Transverse colon (tissue), 4 donors: ENCODE measurements around the gene TTC38. TPM values are rescaled to one million over a fixed set of nuclear protein-coding genes. Genes with fewer than 3 reads are reported as not detected.

Experiments
- DNase-seq: peaks from one replicate; pipeline ENCODE4 v3.0.0-alpha.2; 2019
- H3K27ac ChIP-seq, 4 donors: fragments of 200-600 bp; sonication (generic); 2 replicates each; pipeline ENCODE4 v1.5.1; 2016 to 2018; ENCODE audit warnings: inconsistent platforms in 4 of 4
- H3K27me3 ChIP-seq: fragments of 200-600 bp; sonication (generic); 2 replicates; pipeline ENCODE4 v1.5.1; 2017; ENCODE audit warnings: inconsistent platforms
- H3K36me3 ChIP-seq, 4 donors: fragments of 200-600 bp; sonication (generic); 2 replicates each; pipeline ENCODE4 v1.5.1; 2017 to 2019; ENCODE audit warnings: inconsistent platforms in 4 of 4
- H3K4me1 ChIP-seq, 4 donors: fragments of 200-600 bp; sonication (generic); 2 replicates each; pipeline ENCODE4 v1.5.1; 2017 to 2020; ENCODE audit warnings: inconsistent platforms in 4 of 4
- H3K4me3 ChIP-seq, 4 donors: fragments of 200-600 bp; sonication (generic); 1 replicate in 1 of 4; 2 replicates in 3 of 4; pipeline versions ENCODE4 v1.5.1 to v1.6.1; 2017 to 2019; ENCODE audit warnings: inconsistent platforms in 4 of 4
- H3K9me3 ChIP-seq, 2 donors: fragments of 200-600 bp; sonication (generic); 2 replicates each; pipeline ENCODE4 v1.5.1; 2017 to 2019; ENCODE audit warnings: inconsistent platforms in 2 of 2
- CTCF ChIP-seq, 5 experiments: fragments of 200-600 bp in 3 of 5; fragments of 450-650 bp in 2 of 5; sonication (generic) in 3 of 5; IDR thresholded peaks; 1 replicate in 2 of 5; 2 replicates in 3 of 5; pipeline ENCODE4 v1.5.1; 2016 to 2017; ENCODE audit warnings: antibody characterized with exemption in 5 of 5, inconsistent platforms in 3 of 5, mild to moderate bottlenecking in 2 of 5, moderate library complexity in 1 of 5
- EP300 ChIP-seq: sonication (generic); formaldehyde crosslinking; IDR thresholded peaks from one replicate; pipeline ENCODE4 v1.6.1; 2017; ENCODE audit warnings: antibody characterized with exemption, low read depth
- POLR2A ChIP-seq: fragments of 450-650 bp; IDR thresholded peaks from one replicate; pipeline ENCODE4 v1.6.1; 2016; ENCODE audit warnings: antibody characterized with exemption, mild to moderate bottlenecking, moderate library complexity
- POLR2AphosphoS5 ChIP-seq, 3 donors: sonication (generic); formaldehyde crosslinking; IDR thresholded peaks; one replicate each; pipeline ENCODE4 v1.6.1; 2016; ENCODE audit warnings: antibody characterized with exemption in 3 of 3
- WGBS, 2 donors: methylation state at CpG; one replicate each; pipeline ENCODE4 v1.1.5; 2018; ENCODE audit warnings: low coverage in 1 of 2; 5-methylcytosine and 5-hydroxymethylcytosine counted together
- in situ Hi-C, 4 donors: fragments of 200-750 bp; cut with MboI; loops; one replicate each; pipeline versions ENCODE4 v1.15.0 to v1.15.1; 2017; ENCODE audit warnings: low sequenced_read_pairs in 3 of 4, low pct_ligation_motif_present in 1 of 4, low pct_unique_long_range_greater_than_20kb in 1 of 4
- intact Hi-C: fragments of 100-400 bp; cut with DNase I; formaldehyde crosslinking; loops from one replicate; pipeline ENCODE4 v1.15.1; 2023; ENCODE audit warnings: low total_unique reads
- total RNA-seq, 4 donors: library from RNA; depleted of rRNA; stranded (reverse); fragments of >200 nt; gene quantifications; one replicate each; pipeline ENCODE4 v1.1.0, GENCODE V29; 2016

The TTC38 gene
- total RNA-seq, 4 donors from 2014 or later, result 167 to 316 (median 292) TPM

GRCh38 chr22:46287873-46288751 is 20.3 kb downstream of the TTC38 start:
- Histone ChIP-seq H3K36me3 (peaks cover 0 to 37% (median 15%) of the 10 kb centered on the region in 4 donors), H3K27ac (peak overlapping the region; percentile 41 to 59 (median 53)), H3K27me3 (no peaks in the 10 kb centered on the region), H3K9me3 (no peaks in the 10 kb centered on the region), H3K4me3 (peak overlapping the region in 2 of 4 donors; percentile 15 to 28), H3K4me1 (peaks cover 0 to 5% (median 0%) of the 10 kb centered on the region in 4 donors)
- peak; percentile 66 for DNase-seq
- WGBS, 2 donors, result 27 to 69% methylated on average over 3 to 22 of the region's 24 CpGs
- in situ Hi-C loops (no loop called here), intact Hi-C loops (no loop called here)
- no peak for TF ChIP-seq CTCF (IDR thresholded peaks at IDR 0.05)
- TF ChIP-seq POLR2A, result peak; percentile 35
- peak in 2 of 3 donors; percentile 37 to 46 for TF ChIP-seq POLR2AphosphoS5 (IDR thresholded peaks at IDR 0.05)
- TF ChIP-seq EP300, result no peak

GRCh38 chr22:46288846-46289243 is 21.0 kb downstream of the TTC38 start:
- peak overlapping the region in 2 of 4 donors; percentile 41 to 59 for H3K27ac ChIP-seq
- no peak for DNase-seq
- peaks cover 0 to 5% (median 0%) of the 10 kb centered on the region in 4 donors for H3K4me1 ChIP-seq
- no peak overlapping the region for H3K4me3 ChIP-seq
- H3K27me3 ChIP-seq, result no peaks in the 10 kb centered on the region
- intact Hi-C loops, result no loop called here
- in situ Hi-C loops, result no loop called here
- no peak for TF ChIP-seq CTCF (IDR thresholded peaks at IDR 0.05)
- 87% methylated on average over 7 of the region's 7 CpGs; no CpG with 5 or more reads in 1 of the 2 donors for WGBS, 2 donors
- no peaks in the 10 kb centered on the region for H3K9me3 ChIP-seq
- H3K36me3 ChIP-seq, result peaks cover 0 to 32% (median 15%) of the 10 kb centered on the region in 4 donors

- H3K27ac ChIP-seq, result no peak overlapping the region
- H3K27me3 ChIP-seq, result no peaks in the 10 kb centered on the region
- DNase-seq, result no peak
- no peak for TF ChIP-seq POLR2AphosphoS5 (IDR thresholded peaks at IDR 0.05)
- TF ChIP-seq EP300, result no peak
- no peak for TF ChIP-seq POLR2A
- TF ChIP-seq CTCF (IDR thresholded peaks at IDR 0.05), result no peak
- H3K4me1 ChIP-seq, result peaks cover 0 to 5% (median 0%) of the 10 kb centered on the region in 4 donors
- no peaks in the 10 kb centered on the region for H3K9me3 ChIP-seq
- intact Hi-C loops, result no loop called here
- in situ Hi-C loops, result no loop called here
- WGBS, 2 donors, result 87% methylated on average over 31 of the region's 33 CpGs; no CpG with 5 or more reads in 1 of the 2 donors
- no peak overlapping the region for H3K4me3 ChIP-seq
- peaks cover 0 to 27% (median 13%) of the 10 kb centered on the region in 4 donors for H3K36me3 ChIP-seq
Measured at GRCh38 chr22:46289244-46289891, 21.6 kb downstream of the TTC38 start.

GRCh38 chr22:46290121-46290842 is 22.5 kb downstream of the TTC38 start:
- no peak for DNase-seq
- in situ Hi-C loops (loop anchor here in 1 of 4 donors (10.0 kb wide), 1 partner anchor 145 kb away; no protein-coding TSS in a partner anchor), intact Hi-C loops (no loop called here)
- Histone ChIP-seq H3K36me3 (peaks cover 0 to 23% (median 9%) of the 10 kb centered on the region in 4 donors), H3K27ac (no peak overlapping the region), H3K4me1 (peaks cover 0 to 5% (median 0%) of the 10 kb centered on the region in 4 donors), H3K4me3 (no peak overlapping the region), H3K9me3 (no peaks in the 10 kb centered on the region), H3K27me3 (no peaks in the 10 kb centered on the region)
- no peak for TF ChIP-seq POLR2AphosphoS5 (IDR thresholded peaks at IDR 0.05)
- no peak for TF ChIP-seq CTCF (IDR thresholded peaks at IDR 0.05)
- no peak for TF ChIP-seq POLR2A
- no peak for TF ChIP-seq EP300
- 80 to 92% methylated on average over 5 to 17 of the region's 17 CpGs for WGBS, 2 donors
